ENCODE measurements around the gene MAPT. TPM values are rescaled to one million over a fixed set of nuclear protein-coding genes. Genes with fewer than 3 reads are reported as not detected.
A peak's percentile ranks its signal among the peaks of the same experiment; 100 is the strongest.
"Not testable (repeated sequence)": the region's sequence is repeated elsewhere in the genome, so short reads cannot be mapped to it uniquely, and the experiment has no call there.

Gene MAPT
- total RNA-seq, 1 experiment from 2014 or later = 0.06 TPM

DNA sequence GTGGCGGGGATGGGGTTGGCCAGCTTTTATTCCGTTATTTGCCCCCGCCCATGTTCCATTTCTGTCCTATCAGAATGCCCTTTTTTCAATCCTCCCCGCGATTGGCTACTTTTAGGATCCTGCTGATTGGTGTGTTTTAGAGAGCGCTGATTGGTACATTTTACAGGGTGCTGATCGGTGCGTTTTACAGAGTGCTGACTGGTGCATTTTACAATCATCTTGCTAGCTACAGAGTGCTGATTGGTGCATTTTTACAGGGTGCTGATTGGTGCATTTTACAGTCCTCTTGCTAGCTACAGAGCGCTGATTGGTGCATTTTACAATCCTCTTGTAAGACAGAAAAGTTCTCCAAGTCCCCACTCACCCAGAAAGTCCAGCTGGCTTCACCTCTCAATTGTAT is 32.2 kb upstream of the MAPT start:
- DNase-seq (ENCODE audit: low read depth) = not testable (repeated sequence)

DNA sequence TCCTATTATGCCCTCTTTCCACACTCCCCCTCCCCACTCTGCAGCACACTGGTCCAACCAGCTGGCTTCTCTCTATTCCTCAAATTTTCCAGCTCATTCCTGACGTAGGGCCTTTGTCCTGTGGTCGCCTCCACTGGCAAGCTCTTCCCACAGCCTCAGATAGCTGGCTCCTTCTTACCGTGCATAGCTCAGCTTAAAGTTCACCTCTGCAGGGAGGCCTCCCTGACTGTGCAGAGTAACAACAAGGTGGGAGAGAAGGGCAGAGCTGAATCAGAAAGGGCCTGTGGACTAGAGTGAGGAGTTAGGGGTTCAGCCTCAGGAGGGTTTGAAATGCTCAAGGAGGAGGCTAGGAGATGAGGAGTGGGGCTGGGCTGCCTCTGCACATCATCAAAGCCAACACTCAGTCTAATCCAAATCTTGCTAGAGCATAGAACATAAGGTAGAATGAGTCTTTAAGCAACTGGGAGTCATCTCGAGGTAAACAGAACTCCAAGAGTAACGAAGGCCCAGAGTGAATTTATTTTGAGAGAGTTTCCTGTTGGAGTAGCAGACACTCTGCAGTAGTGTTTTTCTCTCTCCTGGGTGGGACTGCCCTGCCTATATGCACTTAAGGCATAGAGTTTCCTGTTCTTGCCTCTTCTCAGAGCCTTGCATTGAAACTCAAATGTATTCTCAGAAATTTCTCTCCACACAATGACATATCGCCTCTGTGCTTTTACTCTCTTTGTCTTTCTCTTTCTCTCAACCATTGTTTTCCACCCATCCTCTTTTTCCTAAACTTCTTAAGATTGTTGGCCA is 30.3 kb upstream of the MAPT start:
- DNase-seq (ENCODE audit: low read depth) = no peak

DNA sequence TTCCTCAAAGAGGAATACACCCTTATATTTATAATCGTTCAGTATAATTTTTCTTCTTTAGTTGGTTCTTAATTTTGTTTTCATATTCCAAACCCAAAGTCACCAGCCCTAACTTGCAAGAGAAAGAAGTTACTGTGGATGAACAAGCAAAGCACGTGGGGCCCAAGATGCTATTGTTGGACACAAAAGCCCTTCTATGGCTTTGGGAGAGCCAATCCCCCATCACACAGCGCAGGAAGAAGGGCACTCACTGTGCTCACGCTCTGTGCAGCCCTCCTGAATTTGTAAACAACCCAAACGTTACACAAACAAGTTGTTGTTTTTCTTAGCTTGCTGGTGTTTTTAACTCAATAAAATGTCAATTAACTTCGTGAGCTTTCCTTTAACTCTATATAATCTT is 27.2 kb upstream of the MAPT start:
- DNase-seq (ENCODE audit: low read depth) = no peak

GRCh38 chr17:45867702-45868101 is 26.7 kb upstream of the MAPT start:
- peak; percentile 40 for DNase-seq (ENCODE audit: low read depth)

- DNase-seq (ENCODE audit: low read depth) = no peak
Observed at GRCh38 chr17:45868276-45868675, 26.1 kb upstream of the MAPT start.

DNA sequence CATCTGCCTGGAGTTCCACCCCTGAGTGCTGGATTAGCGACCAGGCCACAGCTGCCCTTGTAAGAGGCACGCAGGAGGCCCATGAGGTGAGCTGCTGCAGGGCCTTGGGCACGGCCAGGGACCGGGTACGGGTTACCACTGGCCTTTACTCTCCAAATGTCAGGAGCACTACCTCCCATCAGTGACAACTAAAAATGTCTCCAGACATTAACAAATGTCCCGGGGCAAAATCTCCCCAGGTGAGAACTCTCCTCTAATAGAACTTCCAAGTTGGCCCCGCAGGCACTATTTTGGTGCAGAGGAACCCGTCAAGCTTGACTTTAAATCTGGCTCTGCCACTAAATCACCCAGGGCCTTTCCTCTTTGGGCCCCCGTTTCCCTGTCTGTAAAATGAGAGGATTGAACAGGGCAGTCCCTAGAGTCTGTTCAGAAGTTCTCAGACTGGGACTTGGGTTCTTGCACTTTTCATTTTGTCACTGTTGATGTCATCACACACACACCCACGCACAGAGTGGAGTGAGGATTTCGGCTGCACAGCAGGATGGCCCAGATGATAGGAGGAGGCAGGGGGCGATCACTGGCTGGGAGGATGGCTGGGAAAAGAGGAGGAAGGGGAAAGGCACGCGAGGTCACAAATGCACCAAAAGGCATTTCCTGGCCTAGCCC is 24.5 kb upstream of the MAPT start:
- DNase-seq (ENCODE audit: low read depth) = no peak

DNA sequence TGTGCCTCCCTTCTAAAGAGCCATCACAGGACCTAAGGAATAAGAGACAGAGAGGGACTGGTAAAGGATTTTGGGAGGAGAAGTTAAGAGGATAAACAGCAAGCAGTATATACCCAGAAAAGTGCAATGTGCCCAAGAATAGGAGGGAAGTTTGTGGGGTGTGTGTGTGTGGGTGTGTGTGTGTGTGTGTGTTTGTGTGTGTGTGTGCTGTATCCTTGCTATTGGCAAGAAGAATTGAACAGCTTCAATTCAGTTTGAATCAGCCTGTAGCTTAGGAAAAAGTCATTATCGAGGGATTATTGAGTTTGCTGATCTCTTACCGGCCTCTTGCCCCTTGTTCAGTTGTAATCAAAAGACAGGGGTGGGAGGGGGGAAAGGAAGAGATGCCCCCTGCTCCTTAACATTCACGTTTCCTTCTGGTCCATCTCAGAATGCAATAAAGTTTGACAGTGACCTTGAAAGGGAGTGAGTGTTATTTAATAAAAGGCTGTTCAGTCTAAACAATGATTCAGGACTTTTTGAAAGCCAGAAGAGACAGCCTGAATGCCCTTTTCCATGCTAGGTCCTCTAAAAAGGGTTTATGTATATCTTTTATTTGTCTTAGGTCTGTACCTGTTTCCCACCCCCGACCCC is 23.9 kb upstream of the MAPT start:
- no peak for DNase-seq (ENCODE audit: low read depth)

- no peak for DNase-seq (ENCODE audit: low read depth)
Observed at GRCh38 chr17:45871718-45872117, 22.6 kb upstream of the MAPT start.

GRCh38 chr17:45873728-45874127 is 20.6 kb upstream of the MAPT start:
- DNase-seq (ENCODE audit: low read depth) = peak; percentile 59

- no peak for DNase-seq (ENCODE audit: low read depth)
Observed at GRCh38 chr17:45874151-45874550, 20.2 kb upstream of the MAPT start.

DNA sequence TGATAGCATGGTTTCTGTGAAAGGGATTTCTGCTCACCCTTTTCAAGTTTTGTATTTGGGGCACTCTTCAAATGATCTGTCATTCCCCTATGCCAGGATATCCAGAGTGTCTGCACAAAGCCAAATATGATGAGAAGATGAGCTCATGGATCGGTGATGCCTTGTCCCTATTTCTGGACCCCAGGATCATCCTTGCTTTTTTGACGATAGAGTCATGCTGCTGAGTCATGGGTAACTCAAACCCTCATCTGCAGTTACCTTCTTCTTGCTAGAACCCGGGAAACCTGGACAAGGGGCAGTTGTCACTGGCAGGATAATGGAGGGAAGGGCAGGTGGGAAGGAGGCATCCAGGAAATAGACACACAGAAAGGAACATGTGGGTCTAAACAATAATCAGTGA is 17.8 kb upstream of the MAPT start:
- DNase-seq (ENCODE audit: low read depth) = no peak

DNA sequence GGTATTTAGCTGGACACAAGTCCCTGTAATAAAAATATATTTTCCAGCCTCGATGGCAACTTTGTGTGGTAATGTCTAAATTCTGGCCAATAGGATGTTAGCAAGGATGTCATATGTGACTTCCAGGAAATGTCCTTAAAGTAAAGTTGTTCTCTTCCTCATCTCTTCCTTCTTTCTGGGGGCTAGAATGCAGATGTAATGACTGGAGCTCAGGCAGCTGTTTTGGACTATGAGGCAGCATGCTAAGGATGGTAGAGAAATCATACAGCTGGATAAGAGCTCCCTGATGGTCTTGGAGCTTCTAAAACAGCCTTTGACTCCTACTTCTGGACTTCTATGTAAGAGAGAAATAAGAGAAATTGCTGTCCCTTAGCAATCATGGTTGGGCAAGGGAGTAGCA is 16.9 kb upstream of the MAPT start:
- no peak for DNase-seq (ENCODE audit: low read depth)

DNA sequence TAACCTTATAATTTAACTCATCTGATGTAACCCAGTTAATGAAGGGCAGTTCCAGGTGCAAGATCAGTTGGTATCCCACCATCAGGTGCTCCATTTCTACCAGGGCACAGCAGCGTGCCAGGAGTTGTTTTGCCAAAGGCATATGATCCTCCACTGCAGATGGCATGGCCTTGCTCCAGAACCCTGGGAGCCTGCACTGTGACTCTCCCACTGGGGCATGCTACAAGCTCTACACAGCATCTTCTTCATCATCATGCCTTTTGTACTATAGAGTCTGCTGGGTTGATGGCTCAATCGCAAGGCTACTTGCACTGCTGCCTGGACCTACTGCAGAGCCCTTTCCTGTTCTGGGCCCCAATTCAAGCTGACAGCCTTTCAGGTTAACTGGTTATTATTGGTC is 11.3 kb upstream of the MAPT start:
- DNase-seq (ENCODE audit: low read depth) = no peak

DNA sequence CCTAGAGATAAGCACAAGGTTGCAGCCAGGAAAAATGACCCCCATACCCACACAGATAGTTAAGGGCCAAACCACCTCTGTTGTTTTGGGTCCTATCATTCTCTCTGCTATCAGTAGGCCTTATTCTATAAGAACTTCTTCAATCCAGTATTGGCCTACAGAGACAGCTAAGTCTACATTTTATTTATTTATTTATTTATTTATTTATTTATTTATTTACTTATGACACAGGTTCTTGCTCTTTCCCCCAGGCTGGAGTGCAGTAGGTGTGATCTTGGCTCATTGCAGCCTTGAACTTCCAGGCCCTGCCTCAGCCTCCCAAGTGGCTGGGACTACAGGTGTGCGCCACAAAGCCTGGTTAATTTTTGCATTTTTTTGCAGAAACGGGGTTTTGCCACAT is 7.5 kb upstream of the MAPT start:
- no peak for DNase-seq (ENCODE audit: low read depth)

DNA sequence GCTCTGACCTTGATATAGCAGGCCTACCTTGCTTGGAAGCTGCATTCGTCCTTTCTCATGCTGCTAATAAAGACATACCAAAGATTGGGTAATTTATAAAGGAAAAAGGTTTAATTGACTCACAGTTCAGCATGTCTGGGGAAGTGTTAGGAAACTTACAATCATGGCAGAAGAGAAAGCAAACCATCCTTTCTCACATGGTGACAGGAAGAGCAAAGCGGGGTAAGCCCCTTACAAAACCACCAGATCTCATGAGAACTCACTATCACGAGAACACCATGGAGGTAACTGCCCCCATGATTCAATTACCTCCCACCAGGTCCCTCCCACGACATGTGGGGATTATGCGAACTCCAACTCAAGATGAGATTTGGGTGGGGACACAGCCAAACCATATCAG is 6.0 kb upstream of the MAPT start:
- no peak for DNase-seq (ENCODE audit: low read depth)

GRCh38 chr17:45889579-45889978 is 4.8 kb upstream of the MAPT start:
- DNase-seq (ENCODE audit: low read depth) = no peak

DNA sequence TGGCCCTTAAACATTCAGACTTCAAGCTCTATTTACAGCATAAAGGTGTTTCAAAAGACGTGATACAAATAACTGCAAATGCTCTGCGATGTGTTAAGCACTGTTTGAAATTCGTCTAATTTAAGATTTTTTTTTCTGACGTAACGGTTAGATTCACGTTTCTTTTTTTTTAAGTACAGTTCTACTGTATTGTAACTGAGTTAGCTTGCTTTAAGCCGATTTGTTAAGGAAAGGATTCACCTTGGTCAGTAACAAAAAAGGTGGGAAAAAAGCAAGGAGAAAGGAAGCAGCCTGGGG is 681 bp upstream of the MAPT start:
- DNase-seq (ENCODE audit: low read depth) = no peak

GRCh38 chr17:45895304-45895968 is 1.1 kb downstream of the MAPT start:
- DNase-seq (ENCODE audit: low read depth) = peak; percentile 31

GRCh38 chr17:45895969-45896785 is 1.8 kb downstream of the MAPT start:
- no peak for DNase-seq (ENCODE audit: low read depth)

DNA sequence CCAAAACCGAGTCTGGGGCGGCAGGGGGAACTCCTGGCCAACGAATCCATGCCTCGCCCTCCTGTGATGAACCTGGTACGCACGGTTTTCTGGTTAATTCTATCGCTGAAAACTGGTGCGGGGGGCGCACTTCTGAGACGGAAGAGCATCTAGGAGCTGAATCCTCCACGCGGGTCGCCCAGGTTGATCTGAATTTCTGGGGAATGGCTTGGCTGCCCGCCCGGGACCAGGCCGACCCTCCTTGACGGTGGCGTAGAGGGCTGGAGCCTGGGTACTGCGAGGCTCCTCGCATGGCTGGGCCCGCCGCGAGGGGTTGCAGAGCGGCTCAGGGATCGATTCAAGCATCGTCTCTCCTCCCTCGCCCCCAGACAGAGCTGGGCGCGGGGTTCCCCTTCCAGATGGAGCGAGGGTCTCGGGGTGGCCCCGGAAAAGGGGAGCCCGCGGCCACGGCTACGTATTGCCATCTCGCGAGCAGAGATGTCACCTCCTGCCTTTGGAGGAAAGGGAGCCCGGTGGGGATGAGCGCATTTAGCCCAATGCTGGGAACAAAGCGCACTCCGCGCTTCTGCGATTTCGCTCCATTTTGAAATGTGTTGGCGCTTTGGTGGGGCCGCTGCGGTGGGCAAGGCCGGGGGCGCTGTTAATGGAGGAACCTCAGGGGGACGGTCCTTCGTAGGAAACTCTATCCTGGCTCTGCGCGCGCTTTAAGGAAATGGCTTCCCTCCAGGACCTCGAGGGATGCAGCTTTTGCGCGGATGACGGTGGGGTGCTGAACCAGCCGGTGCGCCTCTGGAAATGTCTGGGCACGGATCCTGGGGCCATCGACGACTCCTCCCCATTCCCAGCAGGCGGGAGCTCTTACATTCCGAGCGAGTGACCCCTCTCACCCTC is 2.7 kb downstream of the MAPT start:
- no peak for DNase-seq (ENCODE audit: low read depth)

DNA sequence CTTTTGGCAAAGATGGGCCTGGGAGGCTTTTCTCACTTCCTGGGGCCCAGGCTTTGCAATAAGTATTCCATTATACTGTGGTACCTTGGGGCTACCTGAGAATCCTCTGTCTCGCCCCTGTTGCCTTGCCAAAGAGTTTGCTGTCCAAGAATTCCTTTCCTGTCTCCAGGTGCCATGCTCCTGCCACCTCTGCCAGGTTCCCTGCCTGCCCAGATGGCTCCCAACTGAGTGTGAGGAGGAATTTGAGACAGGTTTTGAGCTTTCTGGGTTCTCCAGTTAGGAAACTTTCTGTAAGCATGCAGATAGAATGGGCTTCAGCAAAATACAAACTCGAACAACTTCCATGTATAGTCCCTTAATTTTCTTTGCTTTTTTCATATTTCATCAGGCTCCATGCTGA is 5.8 kb downstream of the MAPT start:
- no peak for DNase-seq (ENCODE audit: low read depth)

All from Daoy (cell line).